ENCODE data around the gene ITPK1.

- TF ChIP-seq CTCF (IDR thresholded peaks at IDR 0.05) (no peak), EP300 (IDR thresholded peaks at IDR 0.05) (no peak), POLR2AphosphoS5 (IDR thresholded peaks at IDR 0.05) (no peak), POLR2A (IDR thresholded peaks at IDR 0.05; ENCODE audit: low read depth) (no peak)
Observed at GRCh38 chr14:92917041-92917940, 198.4 kb downstream of the ITPK1 start.

All from esophagus muscularis mucosa (tissue), 4 donors.